HG03439 (cell line): ENCODE results near the gene RUNX2.

ENCODE experiments used
- ATAC-seq: cut with Tn5 transposase; IDR thresholded peaks from one replicate; pipeline ENCODE4 v1.9.1; 2021; ENCODE audit warnings: mild to moderate bottlenecking, moderate library complexity; ENCODE audit not compliant: unreplicated experiment

The RUNX2 gene

DNA sequence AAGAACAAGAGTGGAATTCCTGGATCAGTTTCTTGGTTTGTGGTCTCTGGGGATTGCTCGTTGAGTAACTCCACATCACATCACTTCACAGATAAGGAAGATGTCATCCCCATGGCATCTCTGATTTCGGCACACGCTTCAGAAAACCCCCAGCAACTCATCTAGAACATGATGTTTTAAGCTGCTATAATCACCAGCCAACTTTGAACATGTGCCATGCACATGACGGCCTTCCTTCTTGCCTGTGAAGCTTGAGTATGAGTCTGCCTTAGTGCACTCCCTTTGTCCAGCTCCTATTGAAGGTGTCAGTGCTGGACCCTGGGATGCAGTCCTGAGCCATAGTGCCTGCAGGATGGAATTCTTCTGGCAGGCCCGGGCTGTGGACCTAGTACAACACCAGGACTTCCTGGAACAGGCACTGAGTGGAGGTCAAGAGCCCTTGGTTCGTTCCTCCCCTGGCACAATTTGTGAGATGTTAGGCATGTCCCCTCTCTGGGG, 281.1 kb downstream of the RUNX2 start:
- ATAC-seq: no peak

DNA sequence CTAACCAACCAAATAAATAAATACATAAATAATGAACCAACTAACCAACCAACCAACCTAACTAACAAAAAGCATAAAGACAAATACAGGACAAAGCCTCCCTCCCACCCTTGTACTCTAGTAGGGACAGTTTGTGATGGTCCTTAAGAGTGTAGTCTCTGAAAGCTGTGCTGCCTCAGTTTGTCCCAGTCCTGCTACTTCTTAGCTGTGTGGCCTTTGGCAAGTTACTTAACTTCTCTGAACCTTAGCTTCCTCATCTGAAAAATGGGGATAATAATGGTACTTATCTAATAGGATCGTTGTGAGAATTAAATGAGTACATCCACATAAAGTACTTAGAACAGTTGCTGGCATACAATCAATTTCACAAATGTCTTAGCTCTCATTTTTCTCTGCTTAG, 282.2 kb downstream of the RUNX2 start:
- ATAC-seq: no peak

DNA sequence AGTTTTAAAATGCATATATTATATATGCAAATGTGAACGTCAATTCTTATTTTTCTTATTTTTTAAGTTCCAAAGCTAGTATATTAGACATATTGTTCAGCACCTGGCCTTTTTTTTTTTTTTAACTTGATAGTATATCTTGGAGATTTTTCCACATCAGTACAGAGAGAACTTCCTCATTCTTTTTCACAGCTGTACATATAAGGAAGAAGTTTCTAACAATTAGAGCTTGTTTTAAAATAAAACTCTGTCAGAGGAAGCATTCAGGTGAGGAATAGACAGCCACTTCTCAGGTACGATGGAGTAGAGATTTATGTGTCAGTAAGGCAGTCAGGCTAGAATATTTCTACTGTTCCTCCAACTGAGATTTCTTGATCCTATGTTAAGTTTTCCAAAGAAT, 282.7 kb downstream of the RUNX2 start:
- ATAC-seq: no peak

DNA sequence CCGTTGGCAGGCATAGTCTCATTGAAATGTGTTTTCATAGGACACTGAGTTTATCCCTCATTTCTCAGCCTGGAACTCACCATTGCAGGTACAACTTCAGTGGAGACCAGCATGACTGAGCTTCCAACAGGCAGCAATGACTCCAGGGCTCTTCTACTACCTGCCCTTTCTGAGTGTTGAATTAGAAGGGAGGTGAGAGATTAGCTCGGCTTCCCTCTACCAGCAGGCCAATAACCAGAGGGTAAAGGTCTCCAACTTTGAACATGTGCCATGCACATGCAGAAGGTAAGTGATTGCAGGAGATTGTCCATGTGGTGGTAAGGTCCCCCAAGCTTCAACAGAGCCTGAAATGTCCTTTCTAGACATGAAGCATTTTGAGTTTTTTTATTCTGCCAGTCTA, 283.4 kb downstream of the RUNX2 start:
- ATAC-seq: no peak

DNA sequence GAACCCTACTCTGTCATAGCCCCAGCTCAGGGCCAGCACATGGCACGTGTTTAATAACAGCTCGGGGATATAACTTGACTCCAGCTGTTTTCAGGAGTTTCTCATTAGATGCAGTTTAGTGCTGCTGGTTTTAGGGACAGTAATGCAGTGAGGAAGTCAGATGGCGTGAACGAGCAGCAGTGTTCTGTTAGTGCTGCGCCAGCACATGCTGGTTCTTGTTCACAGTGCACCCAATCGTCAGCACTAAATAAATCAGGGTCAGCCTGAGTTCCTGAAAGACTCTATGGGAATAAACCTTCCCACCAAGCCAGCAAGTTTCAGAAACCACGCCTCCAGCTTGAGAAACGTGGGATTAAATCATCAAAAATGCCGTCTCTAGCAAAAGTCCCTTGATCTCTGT, 285.5 kb downstream of the RUNX2 start:
- no peak for ATAC-seq

DNA sequence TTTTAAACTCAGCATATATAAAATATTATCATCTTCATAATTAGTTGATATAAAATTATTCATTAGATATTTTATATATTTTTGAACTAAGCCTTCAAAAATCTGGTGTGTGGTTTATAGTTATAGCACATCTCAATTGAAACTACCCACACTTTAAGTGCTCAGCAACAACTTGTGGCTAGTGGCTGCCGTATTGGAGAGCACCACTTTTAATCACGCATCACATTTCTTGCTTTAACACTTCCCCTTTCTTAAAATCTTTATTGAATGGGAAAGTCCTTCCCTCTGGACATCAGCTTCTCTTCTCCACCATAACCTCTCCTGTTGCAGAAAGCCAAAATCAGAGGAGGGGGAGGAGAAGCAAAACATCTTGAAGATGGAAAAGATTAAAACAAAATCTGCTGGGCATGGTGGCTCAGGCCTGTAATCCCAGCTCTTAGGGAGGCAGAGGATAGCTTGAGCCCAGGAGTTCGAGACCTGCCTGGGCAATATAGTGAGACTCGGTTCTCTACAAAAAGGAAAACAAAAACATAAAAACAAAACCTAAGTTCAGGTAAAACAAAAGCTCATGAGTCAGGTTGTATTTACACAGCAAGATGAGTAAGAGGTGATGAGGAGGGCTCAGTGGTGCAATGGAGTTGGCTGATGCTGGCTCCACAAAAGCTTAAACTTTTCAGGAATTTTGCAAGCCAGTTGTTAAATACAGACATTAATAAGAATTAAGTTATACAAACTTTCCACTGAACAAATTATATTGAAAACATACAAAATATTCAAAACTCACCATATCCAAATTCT, 286.6 kb downstream of the RUNX2 start:
- ATAC-seq: no peak

DNA sequence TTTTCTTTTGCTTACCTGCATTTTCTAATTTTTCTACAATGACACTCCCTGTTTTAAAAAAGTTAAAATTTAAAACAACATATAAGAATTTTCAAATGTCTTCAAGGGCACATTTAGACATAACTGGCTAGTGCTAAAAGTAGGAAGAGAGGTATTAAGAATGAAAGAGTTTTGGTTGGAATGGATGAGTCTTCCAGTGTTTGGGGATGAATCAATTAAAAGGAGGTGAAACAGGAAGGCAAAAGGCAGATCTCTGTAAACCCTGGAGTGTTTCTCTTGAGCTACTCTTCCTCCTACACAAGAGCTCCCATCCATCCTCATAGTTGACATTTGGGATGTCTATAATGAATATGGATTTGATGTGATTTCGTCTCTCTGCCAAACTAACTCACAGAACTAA, 288.1 kb downstream of the RUNX2 start:
- no peak for ATAC-seq

DNA sequence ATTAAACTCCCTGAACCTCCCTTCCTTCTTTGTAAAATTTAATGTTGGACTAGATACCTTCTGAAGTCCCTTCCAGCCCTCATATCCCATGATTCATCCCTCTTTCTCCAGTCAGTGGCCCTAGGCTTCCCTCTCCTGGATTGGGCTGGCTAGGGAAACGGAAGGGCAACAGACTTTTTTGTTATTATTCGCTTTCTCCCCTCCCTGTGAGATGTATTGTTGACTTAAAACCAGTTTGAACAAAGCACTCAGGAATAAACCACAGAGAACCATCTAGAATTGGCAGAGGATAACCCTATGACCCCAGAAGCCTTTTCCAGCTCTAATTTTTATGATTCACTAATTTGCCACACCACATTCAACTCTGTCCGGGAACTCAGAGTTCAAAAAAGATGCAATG, 289.3 kb downstream of the RUNX2 start:
- ATAC-seq: no peak

DNA sequence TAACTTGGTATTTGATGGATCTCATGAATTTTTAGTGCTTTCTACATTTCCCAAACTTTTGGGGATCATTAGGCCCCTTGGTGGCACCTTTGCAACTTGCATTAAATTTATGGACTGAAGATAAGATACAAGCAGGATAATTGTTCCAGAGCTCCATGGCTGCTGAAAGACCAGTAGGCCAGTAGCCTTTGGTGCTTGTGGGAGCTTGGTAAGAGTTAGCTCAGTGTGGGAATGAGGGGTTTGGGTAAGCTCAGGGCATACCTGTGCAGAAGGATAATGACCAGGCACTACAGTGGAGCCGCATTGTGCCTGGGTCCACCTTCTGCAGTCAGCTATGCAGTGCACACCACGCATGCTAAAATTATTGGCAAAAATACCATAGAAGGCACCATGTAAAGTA, 290.1 kb downstream of the RUNX2 start:
- no peak for ATAC-seq

DNA sequence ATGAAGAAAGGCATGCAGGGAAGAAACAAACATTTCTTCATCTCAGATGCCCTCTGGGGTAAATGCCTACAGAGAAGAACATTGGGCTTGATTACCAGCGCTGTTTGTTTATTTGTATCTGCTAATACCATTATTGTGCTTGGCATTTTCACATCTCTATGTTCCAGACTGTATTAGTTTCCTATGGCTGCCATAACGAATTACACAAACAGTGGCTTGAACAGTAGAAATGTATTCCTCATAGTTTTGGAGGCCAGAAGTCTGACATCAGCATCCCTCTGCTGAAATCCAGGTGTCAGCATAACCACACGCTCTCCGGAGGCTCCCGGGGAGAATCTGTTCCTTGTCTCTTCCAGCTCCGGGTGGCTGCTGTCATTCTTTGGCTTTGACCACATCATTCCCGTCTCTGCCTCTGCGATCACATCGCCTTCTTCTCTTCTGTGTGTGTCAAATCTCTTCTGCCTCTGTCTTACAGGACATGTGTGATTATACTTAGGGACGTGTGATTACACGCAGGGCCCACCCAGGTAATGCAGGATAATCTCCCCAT, 291.2 kb downstream of the RUNX2 start:
- ATAC-seq: no peak

DNA sequence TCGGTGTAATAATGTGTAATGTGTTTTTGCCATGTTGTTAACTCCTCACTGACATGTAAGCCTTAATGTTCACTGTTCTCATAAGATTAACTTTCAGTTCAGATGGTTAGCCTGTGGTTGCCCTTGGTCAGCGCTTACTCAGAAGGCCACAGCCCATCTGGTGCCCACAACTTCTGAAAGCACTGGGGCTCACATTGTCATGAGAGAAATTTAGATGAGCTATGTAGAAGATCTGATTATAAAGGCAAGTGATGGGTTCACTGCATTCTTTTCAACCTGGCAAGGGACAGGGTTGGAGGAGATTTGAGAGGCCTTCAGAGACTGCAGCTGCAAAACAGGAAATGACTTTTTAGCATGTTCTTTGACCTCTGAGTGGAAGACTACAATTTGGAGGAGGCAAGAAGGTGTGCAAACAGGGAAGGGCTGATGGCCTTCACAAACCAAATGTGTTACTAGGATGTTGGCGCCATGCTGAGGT, 291.9 kb downstream of the RUNX2 start:
- no peak for ATAC-seq

DNA sequence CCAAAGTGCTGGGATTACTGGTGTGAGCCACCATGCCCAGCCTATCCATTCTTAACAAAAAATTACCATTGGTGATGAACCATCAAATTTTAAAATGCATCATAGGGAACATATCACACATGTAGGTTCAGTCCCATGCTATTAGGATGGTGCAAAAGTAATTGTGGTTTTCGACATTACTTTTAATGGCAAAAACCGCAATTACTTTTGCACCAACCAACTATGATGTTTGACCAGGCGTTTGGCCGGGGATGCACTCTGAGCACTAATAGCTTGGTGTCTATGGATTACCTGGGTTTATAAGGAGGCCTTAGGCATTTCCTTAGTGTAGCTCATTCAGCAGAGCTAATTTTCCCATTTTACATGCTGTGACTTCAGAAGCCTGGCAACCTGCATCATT, 296.1 kb downstream of the RUNX2 start:
- no peak for ATAC-seq

DNA sequence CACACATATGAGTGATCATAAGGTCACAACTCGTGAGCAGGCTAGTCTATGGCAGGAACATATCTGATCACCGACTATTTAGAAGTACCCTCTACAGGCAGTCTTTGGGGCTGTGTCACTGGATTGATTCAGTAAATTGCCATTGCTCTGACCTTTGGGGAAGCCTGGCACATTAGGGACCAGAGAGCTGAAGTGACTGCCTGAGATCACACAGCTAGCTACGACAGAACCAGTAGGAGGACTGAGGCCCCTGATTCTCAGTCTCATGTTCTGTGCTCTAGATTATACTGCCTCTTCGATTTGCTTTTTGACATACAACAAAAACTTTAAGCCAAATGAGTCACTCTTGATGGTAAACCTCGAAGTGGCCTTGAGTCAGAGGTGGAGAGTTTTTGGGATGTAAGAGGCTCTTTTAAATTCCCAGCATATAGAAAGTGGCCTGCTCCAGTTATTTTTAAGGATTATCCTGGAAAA, 297.1 kb downstream of the RUNX2 start:
- no peak for ATAC-seq

DNA sequence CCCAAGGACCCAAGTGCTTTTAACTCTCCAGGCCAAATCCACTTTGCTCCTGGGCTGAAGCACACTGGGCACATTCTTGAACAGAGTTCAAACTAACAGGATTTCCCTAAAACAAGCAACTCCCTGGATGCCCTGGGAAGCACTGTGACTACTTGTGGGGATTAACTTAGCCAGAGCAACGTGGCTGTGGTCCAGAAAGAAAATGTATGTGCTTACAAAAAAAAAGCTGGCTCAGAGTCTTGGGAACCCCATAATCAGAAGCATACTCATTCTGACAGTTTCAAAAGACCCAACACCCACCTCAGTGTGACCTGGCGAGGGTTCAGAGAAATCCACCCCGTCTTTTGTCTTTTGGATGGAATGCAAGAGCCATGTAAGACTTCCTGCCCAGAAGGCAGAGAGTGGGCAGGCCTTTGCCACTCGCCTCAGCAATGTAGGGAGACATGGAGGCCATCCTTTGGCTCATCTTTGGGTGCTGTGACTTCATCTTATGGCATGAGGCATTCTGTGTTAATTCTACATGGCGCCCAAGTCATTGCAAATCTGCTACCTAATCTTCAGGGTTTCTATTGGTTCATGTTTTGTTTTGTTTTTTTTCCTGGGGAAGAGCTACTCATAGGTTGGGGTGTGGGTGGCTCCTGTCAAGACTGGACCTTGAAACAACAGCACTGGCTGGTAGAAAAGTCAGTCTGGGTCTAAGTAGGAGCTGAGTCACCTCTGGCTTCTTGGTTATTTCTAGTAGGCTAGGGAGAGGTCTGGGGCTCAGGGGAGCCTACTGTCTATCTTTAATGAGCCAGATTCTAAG, 298.2 kb downstream of the RUNX2 start:
- ATAC-seq: no peak

DNA sequence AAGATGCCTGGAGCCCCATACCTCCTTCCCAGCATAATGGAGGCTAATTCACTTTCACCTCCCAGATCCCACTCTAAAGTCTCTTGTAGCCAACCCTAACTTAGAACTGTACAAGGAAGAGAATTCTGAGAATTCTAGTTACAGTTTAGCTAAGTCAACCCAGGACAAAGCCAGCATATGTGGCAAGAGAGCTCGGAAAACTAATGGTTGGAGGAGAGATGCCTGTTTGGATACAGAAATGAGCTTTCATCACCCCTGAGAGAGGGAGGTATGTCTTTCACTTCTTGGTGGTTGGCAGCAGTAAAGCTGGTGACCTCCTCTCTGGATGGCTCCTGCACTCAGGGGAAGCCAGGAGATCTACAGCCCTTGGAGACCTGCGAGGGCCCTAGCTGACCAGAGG, 302.2 kb downstream of the RUNX2 start:
- ATAC-seq: no peak

DNA sequence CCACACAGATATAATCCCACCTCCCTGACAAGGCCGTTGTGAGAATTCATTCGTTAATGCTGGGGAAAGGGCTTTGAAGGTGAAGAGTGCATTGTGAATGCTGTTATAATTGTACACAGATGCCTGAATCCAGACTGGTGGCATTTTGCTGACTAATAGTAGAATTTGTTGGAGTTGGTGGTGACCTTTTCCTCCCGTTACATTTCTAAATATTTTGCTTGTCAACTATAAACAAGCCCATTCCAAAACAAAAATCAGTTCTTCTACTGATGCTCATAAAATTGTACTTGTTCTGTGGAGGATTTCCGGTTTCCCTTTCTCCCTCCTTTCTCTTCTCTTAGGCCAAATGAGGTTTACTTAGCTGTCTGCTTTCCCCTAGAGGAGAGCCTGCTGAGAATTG, 302.7 kb downstream of the RUNX2 start:
- ATAC-seq: no peak

DNA sequence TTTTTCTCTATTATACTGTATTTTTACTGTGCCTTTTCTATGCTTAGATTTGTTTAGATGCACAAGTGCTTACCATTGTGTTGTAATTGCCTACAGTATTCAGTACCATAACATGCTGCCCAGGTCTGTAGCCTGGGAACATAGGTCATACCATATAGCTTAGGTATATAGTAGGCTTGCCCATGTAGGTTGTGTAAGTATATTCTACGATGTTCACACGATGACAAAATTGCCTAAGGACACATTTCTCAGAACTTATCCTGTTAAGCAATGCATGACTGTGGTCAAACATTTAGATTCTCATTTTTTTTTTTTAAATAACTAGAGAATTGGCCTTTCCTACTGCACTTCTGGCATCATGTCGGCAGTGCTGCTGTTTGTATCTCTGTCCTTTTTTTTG, 303.3 kb downstream of the RUNX2 start:
- no peak for ATAC-seq

DNA sequence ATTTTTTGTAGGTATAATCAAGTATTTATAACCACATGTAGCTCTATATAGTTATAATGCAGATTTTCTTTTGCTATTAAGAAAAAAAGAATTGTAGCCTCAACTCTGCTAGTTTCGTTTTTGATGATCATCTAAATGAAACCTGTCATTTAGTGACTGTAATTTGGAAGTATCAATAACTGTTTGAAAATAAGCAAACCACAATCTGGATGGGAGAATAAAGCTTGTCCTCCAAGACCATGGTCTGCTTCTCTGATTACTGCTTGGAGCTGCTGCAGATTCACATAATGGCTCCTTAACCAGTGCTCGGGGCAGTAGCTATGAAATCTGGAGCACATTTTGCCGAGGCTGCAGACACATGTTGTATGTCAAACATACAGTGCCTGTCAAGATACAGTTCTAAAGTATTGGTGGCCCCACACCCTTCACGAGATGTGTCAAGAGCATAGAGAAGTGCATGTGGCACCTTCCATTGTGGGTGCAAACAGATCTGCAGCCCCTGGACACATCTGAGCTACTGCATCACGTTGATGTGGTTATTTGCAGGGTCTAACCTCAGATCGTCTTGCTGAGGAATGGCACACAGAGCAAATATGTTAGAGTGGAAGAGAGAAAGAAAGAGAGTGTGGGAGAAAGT, 305.3 kb downstream of the RUNX2 start:
- ATAC-seq: no peak

DNA sequence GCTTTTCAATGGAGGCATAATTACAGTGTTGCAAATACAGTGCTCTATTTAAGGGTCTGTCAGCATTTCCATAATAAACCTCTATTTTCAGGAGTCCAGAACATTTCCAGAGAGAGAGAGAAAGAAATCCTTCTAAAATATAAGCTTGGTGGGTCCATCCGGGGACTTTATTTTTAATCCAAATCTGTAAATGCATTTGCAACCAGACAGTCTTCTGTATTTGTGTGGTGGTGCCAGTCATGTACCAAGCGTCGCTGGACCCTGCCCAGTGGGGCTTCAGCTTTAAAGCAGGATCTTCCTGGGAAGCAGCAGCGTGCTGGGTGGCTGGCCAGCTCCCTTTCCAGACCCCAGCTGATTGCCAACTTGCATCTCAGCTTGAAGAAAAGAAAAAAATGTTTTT, 306.1 kb downstream of the RUNX2 start:
- ATAC-seq: no peak

DNA sequence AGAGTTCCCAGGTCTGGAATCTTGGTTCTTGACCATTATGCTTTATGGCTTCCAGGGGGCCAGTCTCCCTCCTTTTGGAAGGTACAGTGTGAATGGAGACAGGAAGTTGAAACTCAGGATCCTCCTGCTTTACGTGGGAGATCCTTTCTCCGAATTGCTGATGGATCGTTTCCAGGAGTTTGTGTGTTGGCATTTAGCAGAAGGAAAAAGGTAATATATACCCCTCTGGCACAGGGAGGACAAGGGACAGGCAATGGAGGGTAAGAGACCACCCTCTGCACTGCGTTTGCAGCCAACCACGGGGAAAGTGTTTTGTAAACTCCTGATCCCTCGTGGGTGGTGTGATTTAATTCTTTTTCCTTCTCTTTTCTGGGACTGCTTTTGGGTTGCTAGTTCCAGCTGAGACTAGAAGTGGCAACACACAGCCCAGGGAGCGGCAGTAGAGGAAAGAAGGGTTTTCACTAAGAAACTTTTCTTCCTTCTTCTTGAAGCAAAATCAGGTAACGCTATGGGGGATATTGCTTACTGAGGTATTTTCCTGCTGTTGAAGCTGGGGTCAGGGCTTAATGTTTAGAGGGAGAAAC, 307.2 kb downstream of the RUNX2 start:
- ATAC-seq: no peak

DNA sequence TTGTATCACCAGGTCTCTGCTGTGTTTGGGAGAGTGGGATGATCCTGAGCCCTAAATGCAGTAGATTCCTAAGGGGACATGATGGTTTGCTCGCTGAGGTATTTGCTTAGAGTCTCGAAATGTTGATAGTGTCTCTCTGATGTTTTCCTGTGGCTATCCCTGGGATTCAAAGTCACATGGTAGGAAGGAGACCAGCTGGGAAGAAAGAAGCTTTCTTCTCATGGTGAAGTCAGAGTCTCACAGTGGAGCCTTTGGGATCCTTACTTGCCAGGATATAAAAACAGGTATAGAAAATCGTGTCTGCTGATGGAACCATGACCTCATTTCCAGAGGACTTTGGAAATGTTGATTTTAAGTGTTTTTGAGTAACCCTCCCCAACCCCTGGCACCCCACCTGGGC, 308.9 kb downstream of the RUNX2 start:
- ATAC-seq: no peak
